ENCODE measurements around the gene TNS1. TPM values are rescaled to one million over a fixed set of nuclear protein-coding genes. Genes with fewer than 3 reads are reported as not detected.

Gene TNS1
- total RNA-seq, 2 donors from 2014 or later = 3.3 to 4.2 TPM

- no peaks in the 10 kb centered on the region for H3K4me1 ChIP-seq (ENCODE audit: control insufficient read depth, insufficient read depth, low read length)
- no peak overlapping the region for H3K27ac ChIP-seq (ENCODE audit: low read depth, low read length)
- peak; percentile 60 for DNase-seq
- H3K36me3 ChIP-seq (ENCODE audit: control insufficient read depth, insufficient read depth, low read length) = no peaks in the 10 kb centered on the region
- TF ChIP-seq CTCF (conservative IDR thresholded peaks at IDR 0.05) = peak; percentile 28
- H3K4me3 ChIP-seq (ENCODE audit: low read length) = no peak overlapping the region
- no peak overlapping the region for H3K27ac Mint-ChIP-seq
- H3K9me3 Mint-ChIP-seq = no peaks in the 10 kb centered on the region
- 84 to 89% methylated on average over 6 to 10 of the region's 10 CpGs for WGBS, 2 experiments (ENCODE audit: insufficient coverage in 1 of 2, insufficient read length in 1 of 2)
- no peaks in the 10 kb centered on the region for H3K27me3 ChIP-seq (ENCODE audit: control insufficient read depth, insufficient read depth, low read length, poor library complexity, severe bottlenecking)
- no peaks in the 10 kb centered on the region for H3K9me3 ChIP-seq (ENCODE audit: control insufficient read depth, low read length)
- no peak overlapping the region for H3K4me3 Mint-ChIP-seq
- H3K27me3 Mint-ChIP-seq (ENCODE audit: insufficient read depth) = peaks cover 8% of the 10 kb centered on the region
- H3K36me3 Mint-ChIP-seq (ENCODE audit: low read depth) = no peaks in the 10 kb centered on the region
- no peak overlapping the region for H3K9ac ChIP-seq (ENCODE audit: extremely low read depth, low read length, poor library complexity, severe bottlenecking)
- peaks cover 17% of the 10 kb centered on the region for H3K4me1 Mint-ChIP-seq
Measured at GRCh38 chr2:217909156-217909820, 93.5 kb downstream of the TNS1 start.

DNA sequence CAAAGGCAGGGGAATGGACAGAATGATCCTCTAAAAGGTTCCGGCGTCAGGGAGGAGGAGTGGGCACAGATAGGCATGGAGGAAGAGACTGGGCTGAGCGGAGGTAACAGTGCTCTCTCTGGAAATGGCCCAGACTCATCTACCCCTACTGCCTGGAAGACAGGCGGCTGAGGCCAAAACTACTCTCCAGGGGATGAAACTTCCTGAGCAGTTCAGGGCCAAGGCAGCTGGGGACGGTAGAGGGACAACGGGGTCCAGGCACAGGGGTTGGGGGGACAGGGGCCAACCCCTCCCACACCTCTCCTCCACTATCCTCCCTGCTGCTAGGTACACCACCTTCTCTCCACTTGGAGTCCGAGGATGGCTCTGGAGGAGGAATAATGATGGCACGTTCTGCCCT is 94.3 kb downstream of the TNS1 start:
- no peak for DNase-seq
- 89 to 92% methylated on average over 4 to 8 of the region's 8 CpGs for WGBS, 2 experiments (ENCODE audit: insufficient coverage in 1 of 2, insufficient read length in 1 of 2)
- H3K4me1 ChIP-seq (ENCODE audit: control insufficient read depth, insufficient read depth, low read length) = no peaks in the 10 kb centered on the region

GRCh38 chr2:217907266-217907665 is 95.5 kb downstream of the TNS1 start:
- Histone ChIP-seq H3K4me1 (ENCODE audit: control insufficient read depth, insufficient read depth, low read length) (no peaks in the 10 kb centered on the region), H3K4me3 (ENCODE audit: low read length) (no peak overlapping the region), H3K27ac (ENCODE audit: low read depth, low read length) (no peak overlapping the region), H3K36me3 (ENCODE audit: control insufficient read depth, insufficient read depth, low read length) (no peaks in the 10 kb centered on the region), H3K9ac (ENCODE audit: extremely low read depth, low read length, poor library complexity, severe bottlenecking) (no peak overlapping the region), H3K9me3 (ENCODE audit: control insufficient read depth, low read length) (no peaks in the 10 kb centered on the region), H3K27me3 (ENCODE audit: control insufficient read depth, insufficient read depth, low read length, poor library complexity, severe bottlenecking) (no peaks in the 10 kb centered on the region)
- peaks cover 25% of the 10 kb centered on the region for H3K4me1 Mint-ChIP-seq
- no peaks in the 10 kb centered on the region for H3K27me3 Mint-ChIP-seq (ENCODE audit: insufficient read depth)
- no peak overlapping the region for H3K4me3 Mint-ChIP-seq
- no peak for TF ChIP-seq CTCF (conservative IDR thresholded peaks at IDR 0.05)
- H3K27ac Mint-ChIP-seq = no peak overlapping the region
- no peaks in the 10 kb centered on the region for H3K36me3 Mint-ChIP-seq (ENCODE audit: low read depth)
- 92% methylated on average over 3 of the region's 3 CpGs; no CpG with 5 or more reads in 1 of the 2 experiments for WGBS, 2 experiments (ENCODE audit: insufficient coverage in 1 of 2, insufficient read length in 1 of 2)
- no peaks in the 10 kb centered on the region for H3K9me3 Mint-ChIP-seq
- no peak for DNase-seq

More for the DNA sequence above, 94.3 kb downstream of the TNS1 start:
- no peaks in the 10 kb centered on the region for H3K27me3 ChIP-seq (ENCODE audit: control insufficient read depth, insufficient read depth, low read length, poor library complexity, severe bottlenecking)
- no peak for TF ChIP-seq CTCF (conservative IDR thresholded peaks at IDR 0.05)
- H3K9me3 Mint-ChIP-seq = no peaks in the 10 kb centered on the region
- no peak overlapping the region for H3K4me3 Mint-ChIP-seq
- H3K9me3 ChIP-seq (ENCODE audit: control insufficient read depth, low read length) = no peaks in the 10 kb centered on the region
- H3K27ac Mint-ChIP-seq = no peak overlapping the region
- H3K27ac ChIP-seq (ENCODE audit: low read depth, low read length) = no peak overlapping the region
- peaks cover 21% of the 10 kb centered on the region for H3K4me1 Mint-ChIP-seq
- no peak overlapping the region for H3K4me3 ChIP-seq (ENCODE audit: low read length)
- H3K36me3 ChIP-seq (ENCODE audit: control insufficient read depth, insufficient read depth, low read length) = no peaks in the 10 kb centered on the region
- H3K9ac ChIP-seq (ENCODE audit: extremely low read depth, low read length, poor library complexity, severe bottlenecking) = no peak overlapping the region
- H3K27me3 Mint-ChIP-seq (ENCODE audit: insufficient read depth) = peaks cover 6% of the 10 kb centered on the region
- no peaks in the 10 kb centered on the region for H3K36me3 Mint-ChIP-seq (ENCODE audit: low read depth)
